ENCODE measurements around the gene CLBA1.

CLBA1 gene

DNA sequence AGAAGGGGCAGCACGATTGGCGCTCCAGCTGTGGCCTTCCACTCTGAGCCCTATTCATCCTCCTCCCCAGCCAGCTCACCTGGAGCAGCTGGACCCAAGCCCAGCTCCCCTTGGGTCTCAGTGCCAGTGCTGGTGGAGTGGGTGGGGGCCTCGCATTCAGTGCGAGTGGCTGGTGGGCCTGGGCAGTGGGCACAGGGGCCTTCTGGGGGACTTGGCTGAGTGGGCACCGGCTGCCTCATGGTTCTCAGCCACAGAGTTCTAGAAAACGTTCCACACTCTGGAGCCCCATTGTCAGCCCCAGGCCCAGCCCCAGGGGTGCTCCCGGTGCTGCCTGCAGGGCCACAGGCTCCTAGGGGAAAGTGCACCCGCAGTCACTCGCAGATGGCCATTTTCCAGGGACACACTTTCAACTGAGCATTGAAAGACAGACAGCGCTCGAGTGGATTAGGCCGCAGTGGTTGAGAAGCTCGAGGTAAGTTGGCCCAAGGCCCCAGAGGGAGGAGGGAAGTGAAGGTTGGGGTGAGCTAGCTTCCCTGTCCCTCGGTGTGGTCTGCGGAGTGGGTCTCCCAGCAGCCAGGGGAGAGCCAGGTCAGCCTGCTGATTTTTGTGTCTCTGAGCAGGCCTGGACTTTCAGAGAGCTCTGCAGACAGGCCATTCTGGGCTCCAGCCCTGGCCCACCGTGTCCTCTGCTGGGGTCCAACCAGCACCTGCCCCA lies 3.8 kb downstream of the CLBA1 start:
- no peak overlapping the region for H3K9ac ChIP-seq (ENCODE audit: low read depth, low read length)
- H3K27me3 ChIP-seq (ENCODE audit: control insufficient read depth, insufficient read depth, low read length): no peaks in the 10 kb centered on the region
- no peak overlapping the region for H3K4me3 ChIP-seq (ENCODE audit: low read length)
- H3K4me2 ChIP-seq (ENCODE audit: low read length): no peak overlapping the region
- H3K9me3 ChIP-seq (replicated peaks; ENCODE audit: low read length): no peaks in the 10 kb centered on the region
- H3K4me1 ChIP-seq (ENCODE audit: control insufficient read depth, insufficient read depth, low read length): peaks cover 9% of the 10 kb centered on the region
- peaks cover 12% of the 10 kb centered on the region for H3K36me3 ChIP-seq (ENCODE audit: insufficient read depth, low read length)

DNA sequence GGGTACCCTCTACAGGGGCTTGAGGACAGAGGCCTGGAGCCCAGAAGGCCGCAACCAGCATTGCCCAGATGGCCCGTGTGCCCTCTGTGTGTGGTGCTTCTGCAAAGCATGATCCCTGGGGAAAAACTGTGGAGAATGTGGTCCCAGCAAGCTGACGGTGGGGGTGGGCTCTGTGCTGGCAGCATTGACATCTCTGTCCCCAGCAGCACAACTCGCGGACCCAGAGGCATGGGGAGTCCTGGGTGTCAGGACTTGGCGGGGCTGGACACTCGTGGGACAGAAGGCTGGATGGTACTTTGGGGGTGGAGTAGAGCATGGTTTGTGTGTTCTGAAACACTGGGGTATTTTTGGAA lies 4.3 kb downstream of the CLBA1 start:
- Histone ChIP-seq H3K36me3 (ENCODE audit: insufficient read depth, low read length) (peaks cover 12% of the 10 kb centered on the region), H3K4me3 (ENCODE audit: low read length) (no peak overlapping the region), H3K4me1 (ENCODE audit: control insufficient read depth, insufficient read depth, low read length) (peaks cover 14% of the 10 kb centered on the region), H3K9me3 (replicated peaks; ENCODE audit: low read length) (no peaks in the 10 kb centered on the region), H3K27me3 (ENCODE audit: control insufficient read depth, insufficient read depth, low read length) (no peaks in the 10 kb centered on the region), H3K4me2 (ENCODE audit: low read length) (no peak overlapping the region), H3K9ac (ENCODE audit: low read depth, low read length) (no peak overlapping the region)

DNA sequence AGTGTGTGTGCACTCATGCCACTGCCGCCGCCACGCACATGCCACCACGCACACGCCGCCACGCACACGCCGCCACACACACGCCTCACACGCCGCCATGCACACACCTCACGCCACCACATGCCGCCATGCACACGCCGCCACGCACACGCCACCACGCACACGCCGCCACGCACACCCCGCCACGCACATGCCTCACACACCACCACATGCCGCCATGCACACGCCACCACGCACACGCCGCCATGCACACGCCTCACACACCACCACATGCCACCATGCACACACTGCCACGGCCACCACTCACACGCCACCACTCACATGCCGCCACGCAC lies 6.3 kb downstream of the CLBA1 start:
- Histone ChIP-seq H3K9ac (ENCODE audit: low read depth, low read length) (no peak overlapping the region), H3K4me1 (ENCODE audit: control insufficient read depth, insufficient read depth, low read length) (peaks cover 6% of the 10 kb centered on the region), H3K27me3 (ENCODE audit: control insufficient read depth, insufficient read depth, low read length) (no peaks in the 10 kb centered on the region), H3K4me2 (ENCODE audit: low read length) (no peak overlapping the region), H3K4me3 (ENCODE audit: low read length) (no peak overlapping the region), H3K36me3 (ENCODE audit: insufficient read depth, low read length) (peaks cover 17% of the 10 kb centered on the region), H3K9me3 (replicated peaks; ENCODE audit: low read length) (no peaks in the 10 kb centered on the region)

DNA sequence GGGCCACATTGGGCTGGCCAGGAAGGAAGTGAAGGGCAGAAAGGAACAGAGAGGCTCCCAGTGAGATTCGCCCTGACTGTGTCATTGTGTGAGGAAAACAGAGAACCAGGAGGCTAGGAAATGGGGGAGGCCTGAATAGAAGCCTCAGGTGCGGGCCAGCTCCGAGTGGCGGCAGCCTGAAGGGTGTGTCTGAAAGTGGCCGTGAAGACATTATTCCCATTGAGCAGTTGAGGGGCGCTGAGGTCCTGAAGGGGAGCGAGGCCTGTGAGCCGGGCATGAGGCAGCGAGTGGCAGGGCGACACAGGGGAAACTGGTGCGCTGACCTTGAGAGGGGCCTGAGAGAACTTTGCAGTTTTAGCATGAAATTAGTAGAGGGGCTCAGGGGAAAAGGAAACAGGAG lies 6.9 kb downstream of the CLBA1 start:
- H3K4me2 ChIP-seq (ENCODE audit: low read length): no peak overlapping the region
- H3K9me3 ChIP-seq (replicated peaks; ENCODE audit: low read length): no peaks in the 10 kb centered on the region
- no peaks in the 10 kb centered on the region for H3K27me3 ChIP-seq (ENCODE audit: control insufficient read depth, insufficient read depth, low read length)
- H3K4me3 ChIP-seq (ENCODE audit: low read length): no peak overlapping the region
- H3K4me1 ChIP-seq (ENCODE audit: control insufficient read depth, insufficient read depth, low read length): peaks cover 5% of the 10 kb centered on the region
- H3K36me3 ChIP-seq (ENCODE audit: insufficient read depth, low read length): peaks cover 17% of the 10 kb centered on the region
- no peak overlapping the region for H3K9ac ChIP-seq (ENCODE audit: low read depth, low read length)

DNA sequence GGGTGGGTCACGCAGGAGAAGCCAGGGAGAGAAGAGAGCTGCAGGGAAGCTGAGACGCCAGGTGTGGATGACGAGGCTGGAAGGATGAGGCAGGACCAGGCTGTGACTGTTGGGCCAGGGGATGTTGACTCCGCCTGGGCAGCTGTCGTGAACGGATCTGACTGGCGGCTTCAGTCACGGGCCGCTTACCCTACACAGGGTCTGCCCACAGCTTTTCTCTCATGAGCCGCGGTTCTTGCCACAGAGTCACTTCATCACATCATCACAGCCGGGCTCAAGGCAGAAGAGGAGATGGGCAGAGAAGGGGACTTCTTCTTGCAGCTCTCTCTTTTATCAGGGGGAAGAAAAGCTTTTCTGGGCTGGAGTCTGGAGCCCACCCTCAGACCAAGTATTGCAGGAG lies 7.7 kb downstream of the CLBA1 start:
- no peak overlapping the region for H3K4me3 ChIP-seq (ENCODE audit: low read length)
- H3K27me3 ChIP-seq (ENCODE audit: control insufficient read depth, insufficient read depth, low read length): no peaks in the 10 kb centered on the region
- no peaks in the 10 kb centered on the region for H3K9me3 ChIP-seq (replicated peaks; ENCODE audit: low read length)
- H3K9ac ChIP-seq (ENCODE audit: low read depth, low read length): no peak overlapping the region
- peaks cover 5% of the 10 kb centered on the region for H3K4me1 ChIP-seq (ENCODE audit: control insufficient read depth, insufficient read depth, low read length)
- H3K4me2 ChIP-seq (ENCODE audit: low read length): no peak overlapping the region
- peaks cover 17% of the 10 kb centered on the region for H3K36me3 ChIP-seq (ENCODE audit: insufficient read depth, low read length)

DNA sequence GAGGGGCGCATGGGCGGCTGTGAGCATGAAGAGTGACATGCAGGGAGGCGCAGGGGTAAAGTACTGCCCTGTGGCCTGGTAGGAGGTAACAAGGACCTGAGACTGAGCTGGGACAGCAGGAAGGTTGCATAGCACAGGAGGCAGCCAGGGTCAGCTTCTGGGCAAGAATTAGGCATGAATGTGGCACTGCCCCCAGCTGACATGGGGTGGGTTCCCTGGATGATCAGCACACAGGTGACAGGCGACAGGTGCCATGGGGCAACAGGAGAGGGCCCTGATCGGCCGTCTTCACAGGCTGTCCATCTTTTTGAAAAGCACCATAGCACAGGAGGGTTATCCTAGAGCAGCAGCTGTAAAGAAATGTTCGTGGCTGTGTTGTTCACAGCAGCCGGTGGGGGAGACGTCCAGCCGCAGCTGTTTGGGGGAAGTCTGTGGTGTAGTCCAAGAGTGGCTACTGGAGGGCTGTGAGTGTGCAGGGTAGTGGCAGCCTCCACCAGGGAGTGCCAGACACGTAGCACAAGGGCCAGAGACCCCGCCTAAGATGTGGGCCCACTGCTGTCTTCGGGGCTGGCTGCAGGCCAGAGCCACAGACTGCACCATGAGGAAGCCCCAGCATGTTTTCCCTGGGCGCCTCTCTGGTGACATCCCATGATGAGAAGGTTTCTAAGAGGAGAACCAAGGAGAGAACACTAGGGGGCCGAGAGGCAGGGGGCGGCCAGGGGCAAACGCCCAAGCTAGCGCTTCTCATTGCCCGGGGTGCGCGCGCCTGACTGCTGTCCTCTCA lies 8.4 kb downstream of the CLBA1 start:
- Histone ChIP-seq H3K4me1 (ENCODE audit: control insufficient read depth, insufficient read depth, low read length) (peaks cover 5% of the 10 kb centered on the region), H3K9me3 (replicated peaks; ENCODE audit: low read length) (no peaks in the 10 kb centered on the region), H3K4me3 (ENCODE audit: low read length) (no peak overlapping the region), H3K9ac (ENCODE audit: low read depth, low read length) (no peak overlapping the region), H3K36me3 (ENCODE audit: insufficient read depth, low read length) (peaks cover 17% of the 10 kb centered on the region), H3K4me2 (ENCODE audit: low read length) (no peak overlapping the region), H3K27me3 (ENCODE audit: control insufficient read depth, insufficient read depth, low read length) (no peaks in the 10 kb centered on the region)

DNA sequence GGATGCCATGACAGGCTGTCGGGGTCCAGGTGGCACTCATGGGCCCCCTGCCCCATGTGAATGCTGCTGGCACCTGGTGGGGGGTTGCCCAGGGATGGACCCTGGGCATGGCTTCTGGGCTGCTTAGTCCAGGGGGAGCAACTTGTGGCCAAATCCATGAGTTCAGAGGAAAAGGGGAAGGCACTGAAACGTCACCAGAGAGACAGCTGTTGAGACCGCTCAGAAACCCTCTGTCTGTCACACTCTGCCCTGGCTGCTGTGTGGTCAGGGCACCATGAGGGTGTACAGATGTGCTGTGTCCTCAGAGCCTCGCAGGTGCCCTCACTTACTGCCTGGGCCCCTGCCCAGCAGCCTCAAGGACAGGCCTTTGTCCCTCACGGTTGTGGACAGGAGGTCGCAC lies 9.4 kb downstream of the CLBA1 start:
- Histone ChIP-seq H3K36me3 (ENCODE audit: insufficient read depth, low read length) (peaks cover 17% of the 10 kb centered on the region), H3K4me3 (ENCODE audit: low read length) (no peak overlapping the region), H3K9me3 (replicated peaks; ENCODE audit: low read length) (no peaks in the 10 kb centered on the region), H3K27me3 (ENCODE audit: control insufficient read depth, insufficient read depth, low read length) (no peaks in the 10 kb centered on the region), H3K4me1 (ENCODE audit: control insufficient read depth, insufficient read depth, low read length) (peaks cover 5% of the 10 kb centered on the region), H3K4me2 (ENCODE audit: low read length) (no peak overlapping the region), H3K9ac (ENCODE audit: low read depth, low read length) (no peak overlapping the region)

DNA sequence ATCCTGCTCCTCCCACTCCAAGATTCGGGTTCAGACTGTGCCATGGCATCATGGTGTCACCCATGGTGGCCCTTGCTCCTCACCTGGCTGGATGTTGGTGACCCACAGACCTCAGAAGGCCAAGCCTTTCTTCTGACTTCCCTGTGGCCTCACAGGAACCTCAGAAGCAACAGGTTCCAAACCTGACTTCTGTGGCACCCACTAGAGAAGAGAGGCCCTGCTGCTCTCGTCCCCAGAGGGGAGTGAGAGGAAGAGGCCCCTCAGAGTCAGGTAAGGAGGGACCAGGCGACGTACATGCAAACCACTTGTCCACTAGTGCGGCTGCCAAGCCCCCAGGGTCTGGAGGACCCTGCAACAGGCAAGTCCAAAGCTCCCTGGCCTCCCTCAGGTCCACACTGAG lies 10.4 kb downstream of the CLBA1 start:
- no peaks in the 10 kb centered on the region for H3K27me3 ChIP-seq (ENCODE audit: control insufficient read depth, insufficient read depth, low read length)
- H3K9ac ChIP-seq (ENCODE audit: low read depth, low read length): no peak overlapping the region
- H3K4me2 ChIP-seq (ENCODE audit: low read length): no peak overlapping the region
- no peak overlapping the region for H3K4me3 ChIP-seq (ENCODE audit: low read length)
- H3K36me3 ChIP-seq (ENCODE audit: insufficient read depth, low read length): peaks cover 17% of the 10 kb centered on the region
- peaks cover 5% of the 10 kb centered on the region for H3K4me1 ChIP-seq (ENCODE audit: control insufficient read depth, insufficient read depth, low read length)
- no peaks in the 10 kb centered on the region for H3K9me3 ChIP-seq (replicated peaks; ENCODE audit: low read length)

DNA sequence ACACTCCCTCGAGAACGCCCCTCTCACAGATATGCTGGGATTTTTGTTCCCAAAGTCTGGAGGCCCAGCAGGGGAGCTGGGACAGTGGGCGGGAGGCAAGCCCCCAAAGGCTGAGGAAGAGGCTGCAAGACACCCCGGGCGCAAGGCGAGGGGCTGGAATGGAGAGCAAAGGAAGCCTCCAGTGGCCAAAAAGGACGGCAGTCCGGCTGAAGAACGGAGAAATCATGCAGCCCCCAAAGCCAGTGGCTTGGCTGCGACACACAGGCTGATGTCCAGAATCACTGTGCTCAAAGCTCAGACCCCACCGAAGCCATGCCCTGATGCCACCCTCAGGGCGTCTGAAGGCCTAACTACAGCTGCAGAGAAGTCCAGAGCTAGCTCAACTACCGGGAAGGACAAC lies 10.9 kb downstream of the CLBA1 start:
- no peak overlapping the region for H3K9ac ChIP-seq (ENCODE audit: low read depth, low read length)
- peaks cover 5% of the 10 kb centered on the region for H3K4me1 ChIP-seq (ENCODE audit: control insufficient read depth, insufficient read depth, low read length)
- no peaks in the 10 kb centered on the region for H3K9me3 ChIP-seq (replicated peaks; ENCODE audit: low read length)
- H3K4me3 ChIP-seq (ENCODE audit: low read length): no peak overlapping the region
- no peak overlapping the region for H3K4me2 ChIP-seq (ENCODE audit: low read length)
- H3K36me3 ChIP-seq (ENCODE audit: insufficient read depth, low read length): peaks cover 17% of the 10 kb centered on the region
- H3K27me3 ChIP-seq (ENCODE audit: control insufficient read depth, insufficient read depth, low read length): no peaks in the 10 kb centered on the region

DNA sequence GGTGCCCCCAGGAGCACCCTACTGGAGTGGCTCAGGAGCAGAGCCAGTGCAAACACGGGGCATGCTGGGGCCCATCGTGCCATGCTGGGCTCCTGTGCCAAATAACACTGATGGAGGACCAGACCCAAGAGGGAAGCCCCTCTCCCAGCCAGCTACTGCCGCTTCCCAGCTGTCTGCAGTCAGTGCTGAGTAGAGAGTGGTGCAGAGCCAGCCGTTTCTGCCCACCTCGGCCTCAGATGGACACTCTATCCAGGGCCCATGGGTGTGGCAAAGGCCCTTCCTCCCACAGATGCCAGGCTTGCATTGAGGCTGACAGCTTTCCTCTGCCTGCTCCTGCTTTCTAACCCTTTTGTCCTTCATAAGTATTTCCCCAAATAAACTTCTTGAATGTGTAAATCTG lies 13.2 kb downstream of the CLBA1 start:
- no peaks in the 10 kb centered on the region for H3K9me3 ChIP-seq (replicated peaks; ENCODE audit: low read length)
- H3K9ac ChIP-seq (ENCODE audit: low read depth, low read length): no peak overlapping the region
- peaks cover 5% of the 10 kb centered on the region for H3K36me3 ChIP-seq (ENCODE audit: insufficient read depth, low read length)
- no peak overlapping the region for H3K4me3 ChIP-seq (ENCODE audit: low read length)
- no peak overlapping the region for H3K4me2 ChIP-seq (ENCODE audit: low read length)
- peaks cover 11% of the 10 kb centered on the region for H3K4me1 ChIP-seq (ENCODE audit: control insufficient read depth, insufficient read depth, low read length)
- H3K27me3 ChIP-seq (ENCODE audit: control insufficient read depth, insufficient read depth, low read length): no peaks in the 10 kb centered on the region

DNA sequence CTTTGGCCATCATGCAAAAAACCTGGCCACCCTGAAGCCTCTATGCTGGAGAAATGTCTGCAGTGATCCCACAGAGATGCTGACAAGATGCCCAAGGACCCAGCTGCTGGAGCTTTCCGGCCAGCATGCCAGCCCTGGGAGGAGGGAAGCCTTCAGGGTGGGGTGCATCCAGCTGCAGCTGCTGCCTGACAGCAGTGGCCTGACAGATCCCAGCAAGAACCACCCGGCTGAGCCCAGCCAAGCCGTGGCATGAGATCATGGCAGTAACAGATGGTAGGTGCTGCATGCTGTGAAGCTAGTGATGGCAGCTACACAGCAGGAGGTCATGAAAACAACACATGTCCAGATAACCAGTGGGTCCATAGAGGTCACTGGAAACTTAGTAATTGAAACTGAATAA lies 13.8 kb downstream of the CLBA1 start:
- no peak overlapping the region for H3K4me2 ChIP-seq (ENCODE audit: low read length)
- peaks cover 5% of the 10 kb centered on the region for H3K36me3 ChIP-seq (ENCODE audit: insufficient read depth, low read length)
- H3K27me3 ChIP-seq (ENCODE audit: control insufficient read depth, insufficient read depth, low read length): no peaks in the 10 kb centered on the region
- H3K9ac ChIP-seq (ENCODE audit: low read depth, low read length): no peak overlapping the region
- peaks cover 16% of the 10 kb centered on the region for H3K4me1 ChIP-seq (ENCODE audit: control insufficient read depth, insufficient read depth, low read length)
- H3K9me3 ChIP-seq (replicated peaks; ENCODE audit: low read length): no peaks in the 10 kb centered on the region
- no peak overlapping the region for H3K4me3 ChIP-seq (ENCODE audit: low read length)

DNA sequence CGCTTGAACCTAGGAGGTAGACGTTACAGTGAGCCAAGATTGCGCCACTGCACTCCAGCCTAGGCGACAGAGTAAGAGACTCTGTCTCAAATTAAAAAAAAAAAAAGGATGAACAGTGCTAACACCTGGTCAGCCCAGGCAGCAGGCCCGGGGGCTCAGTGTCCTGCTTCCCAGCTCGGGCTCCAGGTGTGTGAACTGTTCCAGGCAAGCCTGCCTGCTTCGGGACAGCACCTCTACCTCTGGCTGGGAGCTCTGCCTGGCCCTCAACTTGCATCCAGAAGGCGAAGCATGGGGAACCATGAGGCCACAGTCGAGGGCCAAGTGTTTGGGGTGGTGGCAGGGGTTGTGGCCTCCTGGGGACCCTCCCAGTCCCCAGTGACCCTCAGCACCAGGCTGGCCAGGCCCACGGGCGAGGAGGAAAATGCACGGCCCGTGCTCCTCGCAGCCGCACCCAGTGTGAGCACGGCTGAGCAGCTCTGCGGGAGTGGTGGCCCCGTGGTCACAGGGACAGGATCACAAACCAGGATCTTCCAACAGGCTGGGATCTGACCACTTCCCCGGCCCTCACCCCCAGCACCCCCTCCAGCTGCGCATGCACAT lies 19.8 kb downstream of the CLBA1 start:
- no peaks in the 10 kb centered on the region for H3K9me3 ChIP-seq (replicated peaks; ENCODE audit: low read length)
- H3K27me3 ChIP-seq (ENCODE audit: control insufficient read depth, insufficient read depth, low read length): no peaks in the 10 kb centered on the region
- peaks cover 16% of the 10 kb centered on the region for H3K4me1 ChIP-seq (ENCODE audit: control insufficient read depth, insufficient read depth, low read length)
- no peak overlapping the region for H3K4me2 ChIP-seq (ENCODE audit: low read length)
- no peak overlapping the region for H3K4me3 ChIP-seq (ENCODE audit: low read length)
- peaks cover 34% of the 10 kb centered on the region for H3K36me3 ChIP-seq (ENCODE audit: insufficient read depth, low read length)
- no peak overlapping the region for H3K9ac ChIP-seq (ENCODE audit: low read depth, low read length)

Measured in skeletal muscle satellite cell (primary cell).